Tibial nerve (tissue), 4 donors: ENCODE measurements around the gene METRN. TPM values are rescaled to one million over a fixed set of nuclear protein-coding genes. Genes with fewer than 3 reads are reported as not detected.

Source experiments
- DNase-seq, 2 donors: peaks; one replicate each; pipeline ENCODE4 v3.0.0-alpha.2; 2019; ENCODE audit warnings: low spot score in 2 of 2
- H3K27ac ChIP-seq, 4 donors: fragments of 200-600 bp; sonication (generic) in 3 of 4; one replicate each; pipeline ENCODE4 v1.5.1; 2017 to 2019; ENCODE audit warnings: mild to moderate bottlenecking in 1 of 4
- H3K27me3 ChIP-seq, 2 donors: fragments of 200-600 bp; sonication (generic) in 1 of 2; one replicate each; pipeline versions ENCODE4 v1.5.1 to v1.6.0; 2017 to 2019
- H3K36me3 ChIP-seq, 3 donors: fragments of 200-600 bp; sonication (generic); one replicate each; pipeline ENCODE4 v1.5.1; 2018 to 2019
- H3K4me1 ChIP-seq, 4 donors: fragments of 200-600 bp; sonication (generic) in 3 of 4; one replicate each; pipeline ENCODE4 v1.5.1; 2017 to 2019
- H3K4me3 ChIP-seq, 4 donors: fragments of 200-600 bp; sonication (generic) in 3 of 4; one replicate each; pipeline ENCODE4 v1.5.1; 2017 to 2019; ENCODE audit warnings: mild to moderate bottlenecking in 1 of 4, moderate library complexity in 1 of 4
- H3K9me3 ChIP-seq, 4 donors: fragments of 200-600 bp; sonication (generic) in 3 of 4; one replicate each; pipeline ENCODE4 v1.5.1; 2017 to 2019
- CTCF ChIP-seq, 5 experiments: fragments of 200-600 bp in 3 of 5; fragments of 450-650 bp in 2 of 5; sonication (generic) in 3 of 5; IDR thresholded peaks; one replicate each; pipeline ENCODE4 v1.5.1; 2016 to 2019; ENCODE audit warnings: antibody characterized with exemption in 5 of 5, mild to moderate bottlenecking in 3 of 5, moderate library complexity in 2 of 5
- EP300 ChIP-seq, 2 donors: sonication (generic); formaldehyde crosslinking; IDR thresholded peaks; one replicate each; pipeline ENCODE4 v1.6.1; 2017; ENCODE audit warnings: antibody characterized with exemption in 2 of 2, mild to moderate bottlenecking in 1 of 2
- POLR2A ChIP-seq, 2 donors: fragments of 450-650 bp; IDR thresholded peaks; one replicate each; pipeline ENCODE4 v1.6.1; 2017; ENCODE audit warnings: antibody characterized with exemption in 2 of 2, mild to moderate bottlenecking in 2 of 2, moderate library complexity in 2 of 2
- WGBS, 2 donors: methylation state at CpG; one replicate each; pipeline ENCODE4 v1.1.5; 2018; 5-methylcytosine and 5-hydroxymethylcytosine counted together
- total RNA-seq, 4 donors: library from RNA; depleted of rRNA; stranded (reverse); fragments of >200 nt; gene quantifications; one replicate each; pipeline ENCODE4 v1.1.0, GENCODE V29; 2016

Gene METRN
- total RNA-seq, 4 donors from 2014 or later: 78.8 to 131 (median 108) TPM

- Histone ChIP-seq H3K36me3 (peaks cover 0 to 76% (median 0%) of the 10 kb centered on the region in 3 donors), H3K4me1 (peaks cover 0 to 16% (median 14%) of the 10 kb centered on the region in 4 donors), H3K27ac (no peak overlapping the region), H3K27me3 (no peaks in the 10 kb centered on the region), H3K4me3 (no peak overlapping the region), H3K9me3 (no peaks in the 10 kb centered on the region)
- DNase-seq: no peak
- no peak for TF ChIP-seq EP300 (IDR thresholded peaks at IDR 0.05)
- TF ChIP-seq CTCF (IDR thresholded peaks at IDR 0.05): no peak
- WGBS, 2 donors: 93 to 95% methylated on average over 29 of the region's 29 CpGs
Observed at GRCh38 chr16:736936-737481, 22.1 kb downstream of the METRN start.

GRCh38 chr16:739560-740458, 24.9 kb downstream of the METRN start:
- TF ChIP-seq CTCF (IDR thresholded peaks at IDR 0.05) (no peak), POLR2A (IDR thresholded peaks at IDR 0.05) (no peak), EP300 (IDR thresholded peaks at IDR 0.05) (no peak)
- WGBS, 2 donors: 41 to 44% methylated on average over 33 to 38 of the region's 38 CpGs
- Histone ChIP-seq H3K27me3 (peaks cover 0 to 3% of the 10 kb centered on the region in 2 donors), H3K4me1 (peaks cover 0 to 16% (median 14%) of the 10 kb centered on the region in 4 donors), H3K4me3 (peak overlapping the region; percentile 75 to 100 (median 94)), H3K9me3 (no peaks in the 10 kb centered on the region), H3K27ac (peak overlapping the region in 2 of 4 donors; percentile 85 to 87), H3K36me3 (peaks cover 0 to 48% (median 0%) of the 10 kb centered on the region in 3 donors)
- DNase-seq: no peak

GRCh38 chr16:740459-740763, 25.5 kb downstream of the METRN start:
- no peaks in the 10 kb centered on the region for H3K9me3 ChIP-seq
- TF ChIP-seq EP300 (IDR thresholded peaks at IDR 0.05) (no peak), CTCF (IDR thresholded peaks at IDR 0.05) (no peak), POLR2A (IDR thresholded peaks at IDR 0.05) (no peak)
- H3K4me1 ChIP-seq: peaks cover 0 to 16% (median 14%) of the 10 kb centered on the region in 4 donors
- WGBS, 2 donors: 0% methylated on average over 6 of the region's 22 CpGs; no CpG with 5 or more reads in 1 of the 2 donors
- H3K36me3 ChIP-seq: peaks cover 0 to 42% (median 0%) of the 10 kb centered on the region in 3 donors
- peaks cover 0 to 3% of the 10 kb centered on the region in 2 donors for H3K27me3 ChIP-seq
- peak overlapping the region; percentile 75 to 100 (median 94) for H3K4me3 ChIP-seq
- peak overlapping the region; percentile 24 to 87 (median 76) for H3K27ac ChIP-seq
- no peak for DNase-seq

- peaks cover 0 to 37% (median 0%) of the 10 kb centered on the region in 3 donors for H3K36me3 ChIP-seq
- H3K27me3 ChIP-seq: peaks cover 0 to 3% of the 10 kb centered on the region in 2 donors
- H3K27ac ChIP-seq: peak within 1 kb of the TSS; percentile 24 to 87 (median 76)
- H3K9me3 ChIP-seq: no peaks in the 10 kb centered on the region
- peaks cover 0 to 16% (median 14%) of the 10 kb centered on the region in 4 donors for H3K4me1 ChIP-seq
- DNase-seq: peak; percentile 66 to 74
- peak; percentile 88 to 100 for TF ChIP-seq EP300 (IDR thresholded peaks at IDR 0.05)
- TF ChIP-seq CTCF (IDR thresholded peaks at IDR 0.05): peak; percentile 94 to 99 (median 98)
- peak in 1 of 2 donors; percentile 56 for TF ChIP-seq POLR2A (IDR thresholded peaks at IDR 0.05)
- 3% methylated on average over 7 to 15 of the region's 79 CpGs for WGBS, 2 donors
- peak within 1 kb of the TSS; percentile 75 to 100 (median 94) for H3K4me3 ChIP-seq
Observed at GRCh38 chr16:740764-741505, 26.0 kb downstream of the METRN start, which contains the start of gene CIAO3. TSS of gene CIAO3 (minus strand) at chr16:740997. CDS start at chr16:740985, 12 bp downstream.
